Kidney epithelial cell (primary cell): ENCODE results near the gene CSF3R. TPM values are rescaled to one million over a fixed set of nuclear protein-coding genes. Genes with fewer than 3 reads are reported as not detected.

Source experiments
- DNase-seq: peaks from one replicate; pipeline ENCODE4 v3.0.0-alpha.2; 2010; ENCODE audit warnings: low read depth
- H3K27me3 ChIP-seq: 2 replicates; pipeline ENCODE4 v1.6.0; 2011; ENCODE audit warnings: low read length; ENCODE audit not compliant: control insufficient read depth, insufficient read depth
- H3K36me3 ChIP-seq: 2 replicates; pipeline ENCODE4 v1.5.1; 2011; ENCODE audit warnings: low read length; ENCODE audit not compliant: control insufficient read depth, insufficient read depth
- H3K4me3 ChIP-seq: 2 replicates; pipeline ENCODE4 v1.5.1; 2011; ENCODE audit warnings: low read depth, mild to moderate bottlenecking, control low read depth, low read length
- total RNA-seq: library from RNA; depleted of rRNA; stranded (reverse); fragments of >200 nt; gene quantifications from 2 replicates; pipeline ENCODE4 v1.2.3, GENCODE V29; 2015
- TF ChIP-seq, protein P1 (sequence below): IDR thresholded peaks from 2 replicates; pipeline ENCODE4 v1.5.1; 2011; ENCODE audit warnings: mild to moderate bottlenecking, moderate library complexity, low read length, control low read depth, inconsistent platforms; ENCODE audit not compliant: insufficient read depth, poor library complexity, severe bottlenecking

The CSF3R gene
- total RNA-seq, 1 donor from 2014 or later = not detected

GRCh38 chr1:36528361-36529349 lies 45.9 kb upstream of the CSF3R start:
- Histone ChIP-seq H3K36me3 (no peaks in the 10 kb centered on the region), H3K4me3 (no peak overlapping the region), H3K27me3 (no peaks in the 10 kb centered on the region)
- TF ChIP-seq, protein P1, sequence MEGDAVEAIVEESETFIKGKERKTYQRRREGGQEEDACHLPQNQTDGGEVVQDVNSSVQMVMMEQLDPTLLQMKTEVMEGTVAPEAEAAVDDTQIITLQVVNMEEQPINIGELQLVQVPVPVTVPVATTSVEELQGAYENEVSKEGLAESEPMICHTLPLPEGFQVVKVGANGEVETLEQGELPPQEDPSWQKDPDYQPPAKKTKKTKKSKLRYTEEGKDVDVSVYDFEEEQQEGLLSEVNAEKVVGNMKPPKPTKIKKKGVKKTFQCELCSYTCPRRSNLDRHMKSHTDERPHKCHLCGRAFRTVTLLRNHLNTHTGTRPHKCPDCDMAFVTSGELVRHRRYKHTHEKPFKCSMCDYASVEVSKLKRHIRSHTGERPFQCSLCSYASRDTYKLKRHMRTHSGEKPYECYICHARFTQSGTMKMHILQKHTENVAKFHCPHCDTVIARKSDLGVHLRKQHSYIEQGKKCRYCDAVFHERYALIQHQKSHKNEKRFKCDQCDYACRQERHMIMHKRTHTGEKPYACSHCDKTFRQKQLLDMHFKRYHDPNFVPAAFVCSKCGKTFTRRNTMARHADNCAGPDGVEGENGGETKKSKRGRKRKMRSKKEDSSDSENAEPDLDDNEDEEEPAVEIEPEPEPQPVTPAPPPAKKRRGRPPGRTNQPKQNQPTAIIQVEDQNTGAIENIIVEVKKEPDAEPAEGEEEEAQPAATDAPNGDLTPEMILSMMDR = no peak
- DNase-seq = no peak

DNA sequence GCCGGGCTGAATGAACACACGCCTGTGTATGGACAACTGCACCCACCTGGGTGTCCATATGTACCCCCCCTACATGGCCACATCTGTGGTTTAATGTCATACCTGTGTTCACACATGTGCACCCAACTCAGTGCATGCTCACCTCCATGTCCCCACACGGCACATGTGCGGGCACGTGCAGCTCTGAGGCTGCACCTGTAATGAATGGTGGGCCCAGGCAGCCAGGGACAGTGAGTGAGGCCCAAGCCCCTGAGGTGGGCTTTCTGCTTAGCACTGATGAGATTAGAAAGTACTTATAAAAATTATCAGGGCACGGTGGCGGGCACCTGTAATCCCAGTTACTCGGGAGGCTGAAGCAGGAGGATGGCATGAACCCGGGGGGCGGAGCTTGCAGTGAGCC lies 42.5 kb upstream of the CSF3R start:
- H3K4me3 ChIP-seq = no peak overlapping the region
- H3K36me3 ChIP-seq = no peaks in the 10 kb centered on the region
- TF ChIP-seq, protein P1 = no peak
- no peaks in the 10 kb centered on the region for H3K27me3 ChIP-seq
- no peak for DNase-seq

GRCh38 chr1:36524359-36525062 lies 41.8 kb upstream of the CSF3R start:
- no peaks in the 10 kb centered on the region for H3K36me3 ChIP-seq
- no peaks in the 10 kb centered on the region for H3K27me3 ChIP-seq
- no peak overlapping the region for H3K4me3 ChIP-seq
- TF ChIP-seq, protein P1 = no peak
- DNase-seq = no peak

DNA sequence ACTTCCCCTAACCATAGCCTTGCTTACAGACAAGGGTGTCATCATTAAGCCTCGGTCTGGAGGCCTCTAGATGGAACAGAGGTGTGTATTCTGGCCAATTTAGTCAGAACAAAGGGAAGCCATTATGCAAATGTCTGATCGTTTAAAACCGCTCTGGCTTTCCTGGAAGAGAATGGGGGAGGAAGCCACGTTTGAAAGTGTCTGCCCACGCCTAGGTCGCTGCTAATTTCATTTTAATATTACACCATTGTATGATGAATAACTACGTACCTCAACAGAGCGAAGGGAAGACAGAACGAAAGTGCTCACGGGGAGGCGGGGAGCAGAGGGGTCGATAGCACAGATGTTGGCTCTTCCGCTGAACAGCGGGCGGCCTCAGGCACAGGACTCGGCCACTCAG lies 41.1 kb upstream of the CSF3R start:
- Histone ChIP-seq H3K36me3 (no peaks in the 10 kb centered on the region), H3K4me3 (no peak overlapping the region), H3K27me3 (no peaks in the 10 kb centered on the region)
- DNase-seq = no peak
- TF ChIP-seq, protein P1 = no peak

- TF ChIP-seq, protein P1 = no peak
- Histone ChIP-seq H3K4me3 (no peak overlapping the region), H3K36me3 (no peaks in the 10 kb centered on the region), H3K27me3 (peaks cover 3% of the 10 kb centered on the region)
- no peak for DNase-seq
Measured at GRCh38 chr1:36523230-36523495, 40.5 kb upstream of the CSF3R start.
